HG03354 (cell line): Measurements from ENCODE around the gene RHOD.

Experiments
- ATAC-seq: cut with Tn5 transposase; IDR thresholded peaks from one replicate; pipeline ENCODE4 v1.9.1; 2021; ENCODE audit warnings: mild to moderate bottlenecking; ENCODE audit not compliant: unreplicated experiment, poor library complexity, severe bottlenecking

RHOD gene

DNA sequence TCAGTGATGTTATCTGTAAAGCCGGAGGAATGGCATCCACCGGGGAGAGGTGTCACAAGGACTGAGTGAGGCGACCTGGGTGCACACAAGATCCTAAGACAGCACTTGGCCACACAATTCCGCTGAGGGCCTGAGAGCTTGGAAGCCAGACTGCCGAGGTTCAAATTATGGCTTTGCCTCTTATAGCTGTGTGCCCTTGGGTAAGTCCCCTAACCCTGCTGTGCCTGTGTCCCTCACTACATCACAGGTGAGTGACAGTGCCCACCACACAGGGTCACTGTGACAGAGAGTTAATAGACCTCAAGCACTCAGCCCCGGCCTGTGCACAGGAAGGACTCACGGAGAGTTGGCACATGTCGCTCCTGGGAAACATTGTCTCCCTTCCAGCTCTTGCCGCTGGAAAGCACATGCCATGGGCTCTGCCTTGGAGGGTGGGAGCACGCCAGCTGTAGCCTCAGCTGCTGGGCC, 592 bp downstream of the RHOD start:
- ATAC-seq = no peak

- ATAC-seq = no peak
These were observed 1.9 kb downstream of the RHOD start for GRCh38 chr11:67058506-67058905.

DNA sequence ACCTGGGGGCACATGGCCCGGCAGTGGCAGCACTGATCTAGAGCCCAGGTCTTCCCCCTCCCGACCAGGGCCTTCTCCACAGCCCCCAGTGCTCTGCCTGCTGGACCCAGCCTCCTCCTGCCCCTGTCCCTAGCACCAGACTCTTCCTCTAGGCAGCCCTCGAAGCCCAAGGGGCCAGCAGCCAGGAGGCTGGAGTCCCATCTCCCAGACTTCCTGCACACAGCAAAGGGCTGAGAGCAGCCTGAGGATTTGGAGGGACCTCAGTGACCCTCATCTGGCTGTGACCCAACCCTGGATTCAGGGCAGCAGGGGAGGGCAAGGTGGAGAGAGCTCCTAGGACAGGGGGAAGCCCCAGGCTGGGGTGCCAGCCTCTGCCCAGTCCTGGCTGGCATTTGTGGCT, 3.0 kb downstream of the RHOD start:
- ATAC-seq = no peak

DNA sequence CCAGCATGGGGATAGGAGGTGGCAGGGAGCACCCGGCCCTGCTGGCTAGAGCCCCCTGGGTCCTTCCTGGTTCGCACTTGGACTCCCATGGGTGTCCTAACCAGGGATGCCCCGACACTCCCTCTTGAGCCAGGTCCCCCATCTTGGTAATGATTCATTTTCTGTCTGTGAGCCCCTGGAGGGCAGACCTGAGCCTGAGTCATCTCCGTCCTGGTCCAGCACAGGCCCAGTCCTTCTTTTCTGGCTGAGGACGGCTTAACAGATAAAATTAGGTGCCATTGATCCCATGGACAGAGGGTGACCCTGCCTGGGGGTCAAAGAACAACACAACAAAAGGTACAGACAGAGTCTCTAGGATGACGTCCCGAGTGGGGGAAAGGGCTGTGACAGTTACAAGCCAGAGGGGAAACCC, 3.5 kb downstream of the RHOD start:
- ATAC-seq = no peak

GRCh38 chr11:67062526-67063373, 6.1 kb downstream of the RHOD start:
- ATAC-seq = no peak

DNA sequence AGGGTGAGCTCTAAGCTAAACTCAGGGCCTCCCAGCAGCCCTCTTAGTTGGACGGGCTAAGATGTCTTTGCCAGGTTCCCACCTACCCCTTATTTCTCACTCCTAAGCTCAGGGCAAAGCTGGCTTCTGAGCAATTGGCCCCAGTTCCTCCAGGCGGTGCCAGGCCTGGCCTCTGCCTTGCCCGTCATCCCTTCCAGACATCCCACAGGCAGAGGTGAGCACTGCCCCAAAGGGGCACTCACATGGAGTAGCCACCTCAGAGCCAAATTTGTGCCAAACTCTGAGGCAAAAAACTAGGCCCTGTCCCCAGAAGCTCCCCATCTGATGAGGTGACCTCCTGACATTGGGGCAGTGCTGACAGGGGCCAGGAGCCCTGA, 9.7 kb downstream of the RHOD start:
- no peak for ATAC-seq

DNA sequence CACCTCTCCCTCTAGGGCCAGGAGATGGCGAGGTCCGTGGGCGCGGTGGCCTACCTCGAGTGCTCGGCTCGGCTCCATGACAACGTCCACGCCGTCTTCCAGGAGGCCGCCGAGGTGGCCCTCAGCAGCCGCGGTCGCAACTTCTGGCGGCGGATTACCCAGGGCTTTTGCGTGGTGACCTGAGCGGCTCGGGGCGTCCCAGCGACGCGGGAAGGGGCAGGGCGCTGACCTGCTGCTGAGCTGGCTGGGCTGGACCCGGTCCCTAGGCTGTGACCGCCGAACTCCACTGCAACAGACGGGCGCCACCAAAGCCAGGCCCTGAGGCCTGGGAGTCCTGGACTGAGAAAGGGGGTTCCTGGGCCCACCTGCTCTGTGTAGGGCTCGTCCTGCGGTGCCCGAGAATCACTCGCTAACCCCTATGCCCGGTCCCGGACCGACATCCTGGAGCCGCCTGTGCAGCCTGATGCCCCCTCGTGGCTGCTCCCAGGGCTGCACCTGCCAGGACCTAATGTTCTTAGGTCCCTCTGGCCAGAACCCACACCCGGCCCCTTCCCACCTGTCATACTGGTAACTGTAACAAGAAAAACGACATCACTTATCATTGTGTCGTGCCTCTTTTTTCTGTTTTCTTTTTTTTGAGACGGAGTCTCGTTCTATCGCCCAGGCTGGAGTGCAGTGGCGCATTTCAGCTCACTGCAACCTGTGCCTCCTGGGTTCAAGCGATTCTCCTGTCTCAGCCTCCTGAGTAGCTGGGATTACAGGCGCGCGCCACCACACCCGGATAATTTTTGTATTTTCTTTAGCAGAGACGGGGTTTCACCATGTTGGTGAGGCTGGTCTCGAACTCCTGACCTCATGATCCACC, 15.0 kb downstream of the RHOD start:
- no peak for ATAC-seq

GRCh38 chr11:67072295-67072694, 15.6 kb downstream of the RHOD start:
- ATAC-seq = no peak

DNA sequence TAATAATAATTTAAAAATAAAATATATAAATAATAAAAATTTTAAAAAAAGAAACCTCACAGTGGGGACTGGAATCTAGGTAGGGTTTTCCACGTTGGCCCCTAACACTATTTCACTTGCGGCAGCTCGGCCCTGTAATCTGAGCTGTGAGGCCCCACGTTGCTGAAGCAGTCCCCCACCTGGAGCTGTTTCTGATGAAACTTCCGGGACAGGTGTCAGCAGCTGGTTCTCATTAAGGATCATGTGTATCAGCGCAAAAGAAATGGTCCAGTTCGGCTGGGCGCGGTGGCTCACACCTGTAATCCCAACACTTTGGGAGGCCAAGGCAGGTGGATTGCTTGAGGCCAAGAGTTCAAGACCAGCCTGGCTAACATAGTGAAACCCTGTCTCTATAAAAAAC, 17.3 kb downstream of the RHOD start:
- no peak for ATAC-seq

DNA sequence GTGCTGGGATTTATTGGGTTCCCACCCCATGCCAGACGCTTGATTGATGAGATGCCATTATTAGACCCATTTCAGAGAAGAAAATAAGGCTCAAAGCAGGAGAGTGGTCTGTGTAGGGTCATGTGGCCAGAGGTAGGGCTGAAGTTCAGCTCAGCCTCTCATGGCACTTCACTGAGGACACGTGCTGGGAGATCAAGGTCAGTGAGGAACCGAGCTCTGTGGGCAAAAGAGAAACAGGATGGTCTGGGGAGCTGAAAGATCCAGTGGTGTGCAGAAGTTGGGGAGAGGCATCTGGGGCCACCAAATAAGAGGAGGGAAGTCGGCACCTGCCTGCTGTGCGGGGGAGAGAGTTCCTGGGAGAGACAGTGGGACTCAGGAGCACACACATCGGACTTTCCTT, 19.6 kb downstream of the RHOD start:
- ATAC-seq = no peak

GRCh38 chr11:67079065-67079705, 22.5 kb downstream of the RHOD start:
- ATAC-seq = no peak

DNA sequence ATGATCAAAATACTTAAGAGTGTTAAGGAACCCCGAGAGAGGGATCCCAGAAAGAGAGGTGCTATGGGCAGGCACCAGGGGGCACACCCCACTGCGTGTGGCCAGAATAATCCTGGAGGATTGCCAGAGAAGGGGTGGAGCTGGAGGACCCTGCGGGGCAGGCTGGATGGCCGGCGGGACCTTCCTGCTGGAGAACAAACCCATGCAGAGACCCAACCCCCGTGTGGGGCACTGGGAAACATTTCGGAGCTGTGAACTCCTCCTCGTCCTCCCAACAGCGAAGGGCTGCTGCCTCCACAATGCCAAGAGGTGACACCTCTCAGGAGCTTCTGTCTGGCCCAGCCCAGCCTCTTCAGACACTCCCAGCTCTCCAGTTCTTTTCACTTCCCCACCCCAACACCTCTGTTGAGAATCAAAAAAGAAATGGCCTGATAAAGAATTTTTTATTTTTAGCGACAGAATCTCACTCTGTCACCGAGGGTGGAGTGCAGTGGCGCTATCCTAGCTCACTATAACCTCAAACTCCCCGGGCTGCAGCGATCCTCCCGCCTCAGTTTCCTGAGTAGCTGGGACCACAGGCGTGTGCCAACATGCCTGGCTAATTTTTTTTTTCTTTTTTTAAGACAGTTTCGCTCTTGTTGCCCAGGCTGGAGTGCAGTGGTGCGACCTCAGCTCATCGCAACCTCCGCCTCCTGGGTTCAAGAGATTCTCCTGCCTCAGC, 25.6 kb downstream of the RHOD start:
- no peak for ATAC-seq

DNA sequence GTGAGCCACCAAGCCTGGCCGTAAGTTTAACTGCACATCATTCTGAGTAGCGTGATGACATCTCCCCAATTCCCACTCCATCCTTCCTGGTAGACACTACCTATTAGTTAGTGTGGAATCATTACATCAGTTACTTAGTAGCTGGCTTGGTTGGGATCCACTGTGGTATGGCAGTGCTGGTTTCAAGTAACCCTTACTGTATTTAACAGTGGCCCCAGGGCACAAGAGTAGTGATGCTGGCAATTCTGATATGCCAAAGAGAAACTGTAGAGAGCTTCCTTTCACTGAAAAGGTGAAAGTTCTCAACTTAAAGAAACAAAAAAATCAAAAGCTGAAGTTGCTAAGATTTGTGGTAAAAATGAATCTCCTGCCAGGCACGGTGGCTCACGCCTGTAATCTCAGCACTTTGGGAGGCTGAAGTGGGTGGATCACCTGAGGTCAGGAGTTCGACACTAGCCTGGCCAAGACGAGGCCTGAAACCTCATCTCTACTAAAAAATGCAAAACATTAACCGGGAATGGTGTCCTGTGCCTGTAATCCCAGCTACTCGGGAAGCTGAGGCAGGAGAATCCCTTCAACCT, 27.2 kb downstream of the RHOD start:
- ATAC-seq = no peak

DNA sequence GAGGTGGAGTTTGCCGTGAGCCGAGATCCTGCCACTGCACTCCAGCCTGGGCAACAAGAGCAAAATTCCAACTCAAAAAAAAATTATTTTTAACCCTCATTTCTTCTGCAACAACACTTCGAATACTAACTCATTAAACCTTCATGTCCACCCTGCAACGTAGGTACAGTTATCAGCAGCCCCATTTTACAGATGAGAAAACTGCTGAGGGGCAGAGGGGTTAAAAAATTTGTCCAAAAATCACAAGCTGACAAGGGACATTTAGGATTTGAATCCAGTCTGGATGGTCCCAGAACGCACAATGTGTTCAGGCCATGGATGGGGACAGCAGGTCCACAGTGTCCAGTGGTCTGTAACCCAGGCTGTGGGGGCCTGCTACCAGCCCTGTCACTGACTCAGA, 29.0 kb downstream of the RHOD start:
- ATAC-seq = no peak

DNA sequence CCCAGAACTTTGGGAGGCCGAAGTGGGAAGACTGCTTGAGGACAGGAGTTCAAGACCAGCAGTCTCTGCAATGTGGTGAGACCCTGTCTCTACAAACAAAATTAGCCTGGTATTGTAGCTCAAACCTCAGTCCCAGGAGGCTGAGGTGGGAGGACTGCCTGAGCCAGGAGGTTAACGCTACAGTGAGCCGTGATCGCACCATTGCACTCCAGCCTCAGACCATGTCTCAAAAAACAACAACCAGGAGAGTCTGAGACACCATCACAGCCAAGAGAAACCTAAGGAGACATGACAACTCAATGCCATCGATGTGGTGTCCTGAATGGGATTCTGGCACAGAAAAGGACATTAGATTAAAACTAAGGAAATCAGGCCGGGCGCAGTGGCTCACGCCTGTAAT, 34.1 kb downstream of the RHOD start:
- ATAC-seq = no peak

DNA sequence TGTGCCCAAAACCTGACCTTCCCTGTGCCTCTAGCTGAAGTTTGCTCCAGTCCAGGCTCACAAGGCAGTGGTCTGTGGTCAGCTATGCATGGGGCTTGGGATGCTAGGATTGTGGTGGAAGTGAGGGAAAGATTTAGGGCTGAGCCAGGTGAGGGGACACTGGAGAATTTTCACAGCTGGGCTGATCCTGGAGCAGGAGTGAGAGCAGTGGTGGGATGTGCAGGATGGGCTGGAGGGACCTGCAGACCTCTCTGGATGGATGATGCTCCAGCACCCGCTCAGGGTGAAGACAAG, 38.5 kb downstream of the RHOD start:
- no peak for ATAC-seq

GRCh38 chr11:67098799-67099429, 42.3 kb downstream of the RHOD start:
- no peak for ATAC-seq

DNA sequence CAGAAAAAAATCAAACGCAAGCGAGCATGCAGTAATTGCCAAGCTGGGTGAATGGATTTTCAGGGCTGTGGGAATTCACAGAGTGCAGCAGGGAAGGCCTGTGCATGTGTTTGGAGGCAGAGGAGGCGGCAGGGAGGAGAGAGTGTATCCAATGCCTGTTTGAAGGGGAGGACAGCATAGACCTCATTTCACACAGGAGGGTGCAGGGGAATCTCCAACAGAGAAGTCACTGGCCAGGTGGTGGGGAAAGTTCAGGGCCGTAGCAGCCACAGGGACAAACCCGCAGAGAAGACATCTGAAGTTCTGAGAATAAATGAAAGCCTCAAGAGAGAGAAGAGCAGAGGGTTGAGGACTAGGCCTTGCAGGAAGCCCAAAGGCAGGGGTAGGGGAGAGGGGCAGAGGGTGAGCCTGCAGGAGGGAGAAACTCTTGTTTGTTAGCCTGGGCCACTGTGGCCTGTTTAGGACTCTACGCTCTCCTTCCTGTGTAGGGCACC, 43.2 kb downstream of the RHOD start:
- no peak for ATAC-seq

- no peak for ATAC-seq
These were observed 46.0 kb downstream of the RHOD start for GRCh38 chr11:67102664-67103063.
